Effector memory CD4-positive, alpha-beta T cell (primary cell): ENCODE data around the gene CSTPP1.
A peak's percentile ranks its signal among the peaks of the same experiment; 100 is the strongest.

Source experiments
- DNase-seq, 3 donors: peaks; one replicate each; pipeline ENCODE4 v3.0.0-alpha.2; 2020
- H3K27ac ChIP-seq: 2 replicates; pipeline ENCODE4 v1.7.0; 2013; ENCODE audit warnings: mild to moderate bottlenecking, low read length, moderate library complexity; ENCODE audit not compliant: insufficient read depth, poor library complexity, severe bottlenecking
- H3K27me3 ChIP-seq: replicated peaks from 2 replicates; pipeline ENCODE4 v1.7.0; 2013; ENCODE audit warnings: mild to moderate bottlenecking, low read length; ENCODE audit not compliant: insufficient read depth, control insufficient read depth, poor library complexity, severe bottlenecking
- H3K36me3 ChIP-seq: 2 replicates; pipeline ENCODE4 v1.7.0; 2013; ENCODE audit warnings: mild to moderate bottlenecking, low read length, moderate library complexity; ENCODE audit not compliant: control insufficient read depth, insufficient read depth
- H3K4me1 ChIP-seq: 2 replicates; pipeline ENCODE4 v1.7.0; 2013; ENCODE audit warnings: low read length, mild to moderate bottlenecking; ENCODE audit not compliant: control insufficient read depth, insufficient read depth, poor library complexity, severe bottlenecking
- H3K4me3 ChIP-seq: 2 replicates; pipeline ENCODE4 v1.7.0; 2013; ENCODE audit warnings: low read length, low read depth, mild to moderate bottlenecking; ENCODE audit not compliant: insufficient read depth, poor library complexity, severe bottlenecking
- H3K9me3 ChIP-seq: 2 replicates; pipeline ENCODE4 v1.7.0; 2013; ENCODE audit warnings: mild to moderate bottlenecking, low read length, moderate library complexity; ENCODE audit not compliant: control insufficient read depth
- total RNA-seq, 3 donors: gene quantifications; one replicate each; lab custom pipeline; 2026; lab: John Stamatoyannopoulos, UW

The CSTPP1 gene, protein sequence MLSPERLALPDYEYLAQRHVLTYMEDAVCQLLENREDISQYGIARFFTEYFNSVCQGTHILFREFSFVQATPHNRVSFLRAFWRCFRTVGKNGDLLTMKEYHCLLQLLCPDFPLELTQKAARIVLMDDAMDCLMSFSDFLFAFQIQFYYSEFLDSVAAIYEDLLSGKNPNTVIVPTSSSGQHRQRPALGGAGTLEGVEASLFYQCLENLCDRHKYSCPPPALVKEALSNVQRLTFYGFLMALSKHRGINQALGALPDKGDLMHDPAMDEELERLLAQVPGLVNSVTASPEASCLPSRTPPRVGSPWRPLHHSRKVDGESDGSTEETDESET
- total RNA-seq: 5.4 to 10.8 (median 9.0) reads per million in 3 donors

DNA sequence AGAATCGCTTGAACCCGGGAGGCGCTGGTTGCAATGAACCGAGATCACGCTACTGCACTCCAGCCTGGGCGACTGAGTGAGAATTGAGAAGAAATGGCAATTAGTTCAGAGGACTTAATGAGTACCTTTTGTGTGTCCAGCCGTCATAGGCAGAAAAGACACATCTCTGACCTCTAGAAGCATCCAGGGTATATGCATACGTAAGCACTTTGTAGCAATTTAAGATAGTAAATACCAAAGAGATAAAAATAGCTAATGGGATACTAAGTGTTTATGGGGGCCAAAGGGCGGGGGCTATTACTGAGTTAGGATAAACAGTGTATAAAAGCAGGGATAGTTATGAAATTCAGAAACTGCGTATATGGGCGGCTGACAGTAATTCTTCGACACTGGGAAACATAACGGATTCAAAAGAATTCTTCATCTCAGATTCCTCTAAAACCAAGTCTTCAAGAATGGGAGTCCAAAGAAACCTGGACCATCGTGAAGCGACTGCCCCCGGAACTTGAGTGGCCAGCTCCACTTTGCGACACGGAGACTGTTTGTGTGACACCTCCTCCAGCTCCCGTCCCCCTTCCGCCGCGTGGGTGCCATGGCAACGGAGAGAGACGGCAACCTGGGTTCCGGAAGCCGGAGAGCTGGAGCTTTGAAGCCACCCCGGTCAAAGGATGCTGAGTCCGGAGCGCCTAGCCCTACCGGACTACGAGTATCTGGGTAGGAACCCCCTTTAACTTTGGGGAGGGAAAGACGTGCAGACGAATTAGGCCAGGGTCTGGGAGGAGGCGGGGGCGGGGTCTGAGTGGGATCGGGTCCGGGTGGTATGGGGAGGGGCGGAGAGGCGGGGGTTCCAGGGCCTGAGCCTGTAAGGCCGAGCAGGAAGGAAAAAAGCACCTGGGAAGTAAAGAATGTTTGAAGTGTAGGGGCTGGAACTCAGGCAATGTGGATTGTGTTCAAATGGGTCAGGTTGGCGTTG is at the start of gene CSTPP1:
Gene CSTPP1, plus strand, starts transcription at position 624 of the 973 bp plus-strand sequence. Its CDS starts 45 bp downstream, at position 669.
- Histone ChIP-seq H3K4me3 (peak within 1 kb of the TSS; percentile 69), H3K27ac (peak within 1 kb of the TSS; percentile 35), H3K4me1 (peaks cover 6% of the 10 kb centered on the region), H3K27me3 (no peaks in the 10 kb centered on the region), H3K9me3 (no peaks in the 10 kb centered on the region), H3K36me3 (no peaks in the 10 kb centered on the region)
- peak; percentile 78 to 88 (median 84) for DNase-seq

DNA sequence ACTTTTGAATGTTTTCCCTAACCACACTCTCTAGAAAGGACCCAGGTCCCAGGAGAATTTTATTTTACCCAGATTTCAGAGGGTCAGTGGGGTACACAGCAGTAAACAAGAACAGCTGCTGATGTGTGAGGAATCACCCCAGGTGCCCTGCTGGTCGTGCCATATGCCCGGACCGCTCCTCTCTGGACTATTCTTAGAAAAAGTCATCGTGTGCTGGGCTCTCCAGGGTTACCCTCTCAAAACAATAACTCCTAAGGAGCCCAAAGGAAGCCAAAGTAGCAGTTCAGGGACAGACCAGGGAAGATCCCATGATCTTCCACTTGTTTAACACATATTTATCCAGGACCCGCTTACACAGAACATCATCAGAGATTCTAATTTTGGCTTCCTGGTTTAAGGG is 47.9 kb upstream of the CSTPP1 start:
- no peak overlapping the region for H3K4me3 ChIP-seq
- H3K4me1 ChIP-seq: no peaks in the 10 kb centered on the region
- no peaks in the 10 kb centered on the region for H3K36me3 ChIP-seq
- no peak for DNase-seq
- no peaks in the 10 kb centered on the region for H3K9me3 ChIP-seq
- no peaks in the 10 kb centered on the region for H3K27me3 ChIP-seq
- no peak overlapping the region for H3K27ac ChIP-seq

DNA sequence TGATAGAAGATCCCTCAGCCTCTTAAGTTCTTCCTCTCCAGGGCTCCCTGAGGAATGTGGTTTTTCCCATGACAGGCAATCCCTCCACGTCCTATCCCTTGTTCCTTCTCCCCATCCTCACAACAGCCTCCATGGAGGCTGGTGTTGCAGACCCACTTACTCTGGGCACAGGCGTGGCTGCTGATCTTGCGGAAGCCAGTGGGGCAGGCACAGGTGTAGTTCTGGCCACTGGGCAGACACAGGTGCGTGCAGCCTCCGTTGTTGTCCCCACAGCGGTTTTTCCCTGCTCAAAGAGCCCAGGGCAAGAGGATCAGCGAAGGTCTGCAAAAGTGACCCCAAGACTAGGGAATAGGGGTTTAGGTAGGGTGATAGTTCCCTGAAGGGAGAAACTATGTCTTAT is 47.3 kb upstream of the CSTPP1 start:
- no peak for DNase-seq
- H3K27ac ChIP-seq: no peak overlapping the region
- H3K27me3 ChIP-seq: no peaks in the 10 kb centered on the region
- H3K36me3 ChIP-seq: no peaks in the 10 kb centered on the region
- H3K9me3 ChIP-seq: no peaks in the 10 kb centered on the region
- H3K4me1 ChIP-seq: no peaks in the 10 kb centered on the region
- H3K4me3 ChIP-seq: no peak overlapping the region

DNA sequence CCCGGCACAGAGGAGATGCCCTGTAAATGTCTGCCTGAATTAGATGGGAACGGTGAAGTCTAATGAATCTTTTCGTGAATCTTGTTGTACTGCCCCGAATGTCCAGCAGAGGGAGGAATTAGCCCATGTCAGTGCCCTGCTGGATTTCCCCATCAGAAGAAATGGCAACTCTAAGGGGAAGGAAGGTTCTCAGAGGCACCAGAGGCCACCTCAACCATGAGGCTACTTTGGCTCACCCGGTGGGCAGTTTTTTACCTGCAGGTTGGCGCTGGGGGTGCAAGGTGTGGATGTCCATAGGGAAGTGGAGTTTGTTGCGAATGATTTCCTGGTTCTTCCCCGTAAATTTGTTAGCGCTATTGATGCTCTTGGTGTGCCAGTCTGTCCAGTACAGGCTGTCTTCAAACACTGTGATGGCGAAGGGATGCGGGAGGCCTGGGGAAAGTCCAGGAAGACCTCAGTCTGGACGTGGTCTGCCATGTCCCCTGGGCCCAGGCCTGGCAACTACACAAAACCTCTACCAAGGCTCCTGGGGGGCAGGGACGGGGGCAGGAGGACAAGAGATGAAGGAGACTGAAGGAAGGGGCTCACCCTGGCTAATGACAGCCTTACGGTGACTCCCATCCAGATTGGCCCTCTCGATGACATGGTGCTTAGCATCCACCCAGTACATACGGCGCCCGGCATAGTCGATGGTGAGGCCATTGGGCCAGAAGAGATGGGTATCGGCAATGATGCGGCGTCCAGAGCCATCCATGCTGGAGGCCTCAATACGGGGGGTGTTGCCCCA is 46.7 kb upstream of the CSTPP1 start:
- Histone ChIP-seq H3K9me3 (no peaks in the 10 kb centered on the region), H3K27me3 (no peaks in the 10 kb centered on the region), H3K27ac (no peak overlapping the region), H3K4me3 (no peak overlapping the region), H3K36me3 (no peaks in the 10 kb centered on the region), H3K4me1 (no peaks in the 10 kb centered on the region)
- peak; percentile 29 to 62 (median 38) for DNase-seq

DNA sequence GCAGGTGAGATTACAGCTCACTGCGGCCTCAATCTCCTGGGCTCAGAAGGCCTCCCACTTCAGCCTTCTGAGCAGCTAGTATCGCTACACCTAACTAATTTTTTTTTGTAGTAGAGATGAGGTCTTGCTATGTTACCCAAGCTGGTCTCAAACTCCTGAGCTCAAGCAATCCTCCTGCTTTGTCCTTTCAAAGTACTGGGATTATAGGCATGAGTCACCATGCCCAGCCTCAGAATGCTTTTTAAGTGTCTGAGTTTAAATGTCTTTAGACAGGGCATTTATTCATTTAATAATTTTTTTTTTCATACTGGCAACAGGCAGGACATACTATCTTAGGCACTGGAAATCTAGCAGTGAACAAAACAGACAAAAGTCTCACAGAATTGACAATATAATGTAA is 45.9 kb upstream of the CSTPP1 start:
- no peaks in the 10 kb centered on the region for H3K9me3 ChIP-seq
- no peak overlapping the region for H3K27ac ChIP-seq
- no peak overlapping the region for H3K4me3 ChIP-seq
- no peaks in the 10 kb centered on the region for H3K27me3 ChIP-seq
- H3K36me3 ChIP-seq: no peaks in the 10 kb centered on the region
- no peak for DNase-seq
- no peaks in the 10 kb centered on the region for H3K4me1 ChIP-seq

DNA sequence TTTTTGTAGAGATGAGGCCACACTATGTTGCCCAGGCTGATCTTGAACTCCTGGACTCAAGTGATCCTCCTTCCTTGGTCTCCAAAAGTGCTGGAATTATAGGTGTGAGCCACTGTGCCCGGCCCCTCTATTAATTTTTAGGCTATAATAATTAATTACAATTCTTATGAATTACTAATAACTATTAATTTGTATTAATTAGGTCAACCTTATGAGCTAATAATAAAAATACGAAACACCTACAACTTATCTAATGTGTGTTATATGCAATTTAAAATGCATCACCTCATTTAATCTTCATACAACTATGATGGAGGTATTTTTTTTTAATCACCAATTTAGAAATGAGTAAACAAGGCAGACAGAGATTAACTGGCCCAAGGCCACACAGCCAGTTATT is 44.5 kb upstream of the CSTPP1 start:
- no peaks in the 10 kb centered on the region for H3K9me3 ChIP-seq
- H3K4me3 ChIP-seq: no peak overlapping the region
- no peak for DNase-seq
- no peaks in the 10 kb centered on the region for H3K27me3 ChIP-seq
- no peaks in the 10 kb centered on the region for H3K36me3 ChIP-seq
- no peak overlapping the region for H3K27ac ChIP-seq
- H3K4me1 ChIP-seq: no peaks in the 10 kb centered on the region

DNA sequence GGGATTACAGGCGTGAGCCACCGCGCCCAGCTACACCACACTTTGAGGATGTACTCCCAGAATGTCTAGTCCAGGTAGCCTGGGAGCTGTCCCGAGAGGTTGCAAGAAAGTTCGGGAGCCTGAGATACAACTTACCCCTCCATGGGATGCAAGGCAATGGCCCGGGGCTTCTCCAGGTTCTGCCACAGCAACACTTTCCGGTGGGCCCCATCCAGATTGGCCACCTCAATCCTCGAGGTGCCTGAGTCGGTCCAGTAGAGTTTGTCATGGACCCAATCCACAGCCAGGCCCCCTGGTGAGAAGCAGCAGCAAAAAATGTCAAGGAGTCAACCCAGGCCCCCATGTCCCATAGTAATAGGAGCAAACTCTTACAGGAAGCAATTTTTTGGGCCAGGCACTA is 43.7 kb upstream of the CSTPP1 start:
- H3K9me3 ChIP-seq: no peaks in the 10 kb centered on the region
- DNase-seq: no peak
- no peaks in the 10 kb centered on the region for H3K27me3 ChIP-seq
- no peaks in the 10 kb centered on the region for H3K4me1 ChIP-seq
- no peak overlapping the region for H3K27ac ChIP-seq
- no peaks in the 10 kb centered on the region for H3K36me3 ChIP-seq
- no peak overlapping the region for H3K4me3 ChIP-seq

DNA sequence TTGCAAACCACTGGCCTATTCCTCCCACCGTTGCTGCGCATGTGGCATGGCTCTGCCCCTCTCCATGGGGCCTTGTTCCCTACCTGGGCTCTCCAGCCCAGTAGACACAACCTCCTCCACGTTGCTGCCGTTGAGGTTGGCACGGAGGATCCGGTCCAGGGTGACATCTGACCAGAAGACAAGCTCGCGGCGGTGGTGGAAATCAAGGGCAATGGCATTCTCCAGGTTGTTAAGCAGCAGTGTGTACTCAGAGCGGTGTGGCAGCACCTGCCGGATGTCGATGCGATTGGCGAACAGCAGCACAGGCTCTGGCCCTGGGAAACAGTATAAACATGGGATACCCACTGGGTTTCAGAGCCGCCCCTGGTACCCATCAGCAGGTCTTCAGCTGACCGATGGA is 42.1 kb upstream of the CSTPP1 start:
- no peak overlapping the region for H3K27ac ChIP-seq
- no peak for DNase-seq
- no peaks in the 10 kb centered on the region for H3K27me3 ChIP-seq
- H3K4me3 ChIP-seq: no peak overlapping the region
- H3K4me1 ChIP-seq: no peaks in the 10 kb centered on the region
- H3K36me3 ChIP-seq: no peaks in the 10 kb centered on the region
- H3K9me3 ChIP-seq: no peaks in the 10 kb centered on the region

DNA sequence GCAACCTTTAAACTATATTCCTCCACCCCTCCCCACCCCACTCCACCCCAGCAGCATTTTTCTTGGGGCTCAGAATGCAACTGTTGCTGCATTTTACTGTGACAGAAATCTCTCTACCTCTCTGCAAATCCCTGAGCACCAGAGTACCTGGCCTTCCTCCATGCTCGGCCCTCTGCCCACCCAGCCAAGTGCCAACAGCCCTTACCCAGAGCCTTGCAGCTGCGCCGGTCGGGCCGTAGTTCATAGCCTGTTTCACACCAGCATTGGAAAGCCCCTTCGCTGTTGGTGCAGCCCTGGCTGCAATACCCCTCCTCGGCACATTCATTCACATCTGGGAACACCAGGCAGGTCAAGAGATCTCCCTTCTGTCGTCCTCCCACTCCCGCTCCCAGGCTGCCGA is 41.6 kb upstream of the CSTPP1 start:
- no peak for DNase-seq
- Histone ChIP-seq H3K4me1 (no peaks in the 10 kb centered on the region), H3K27me3 (no peaks in the 10 kb centered on the region), H3K9me3 (no peaks in the 10 kb centered on the region), H3K36me3 (no peaks in the 10 kb centered on the region), H3K4me3 (no peak overlapping the region), H3K27ac (no peak overlapping the region)
